GM19438 (cell line): ENCODE data around the gene NEB.

Experiments used
- ATAC-seq: cut with Tn5 transposase; IDR thresholded peaks from one replicate; pipeline ENCODE4 v1.9.1; 2021; ENCODE audit warnings: low read depth; ENCODE audit not compliant: unreplicated experiment

NEB gene

GRCh38 chr2:151733771-151734672 is at the start of gene NEB:
TSS of gene NEB (minus strand) at chr2:151734476. CDS start at chr2:151733156, 1,320 bp downstream.
- ATAC-seq = no peak

- no peak for ATAC-seq
These were observed 48.9 kb upstream of the NEB start for GRCh38 chr2:151783133-151783520.

- no peak for ATAC-seq
These were observed 48.3 kb upstream of the NEB start for GRCh38 chr2:151782378-151783132.

GRCh38 chr2:151781642-151782041 is 47.4 kb upstream of the NEB start:
- no peak for ATAC-seq

GRCh38 chr2:151780938-151781337 is 46.7 kb upstream of the NEB start:
- ATAC-seq = no peak

GRCh38 chr2:151777935-151778334 is 43.7 kb upstream of the NEB start:
- ATAC-seq = no peak

- ATAC-seq = no peak
These were observed 43.2 kb upstream of the NEB start for GRCh38 chr2:151777487-151777886.

GRCh38 chr2:151776367-151776766 is 42.1 kb upstream of the NEB start:
- no peak for ATAC-seq

- no peak for ATAC-seq
These were observed 40.9 kb upstream of the NEB start for GRCh38 chr2:151775057-151775740.

- no peak for ATAC-seq
These were observed 40.2 kb upstream of the NEB start for GRCh38 chr2:151774506-151774905.

- peak; percentile 98 for ATAC-seq
These were observed 37.5 kb upstream of the NEB start for GRCh38 chr2:151771599-151772358.

GRCh38 chr2:151770995-151771394 is 36.7 kb upstream of the NEB start:
- peak; percentile 20 for ATAC-seq

GRCh38 chr2:151769606-151770005 is 35.3 kb upstream of the NEB start:
- ATAC-seq = no peak

- no peak for ATAC-seq
These were observed 33.3 kb upstream of the NEB start for GRCh38 chr2:151767536-151767935.

GRCh38 chr2:151766437-151767153 is 32.3 kb upstream of the NEB start:
- ATAC-seq = peak; percentile 41

- no peak for ATAC-seq
These were observed 31.6 kb upstream of the NEB start for GRCh38 chr2:151765760-151766410.

GRCh38 chr2:151762694-151763093 is 28.4 kb upstream of the NEB start:
- ATAC-seq = no peak

GRCh38 chr2:151761687-151762086 is 27.4 kb upstream of the NEB start:
- no peak for ATAC-seq

GRCh38 chr2:151761193-151761592 is 26.9 kb upstream of the NEB start:
- no peak for ATAC-seq
